Nephron (organoid): ENCODE measurements around the gene HEATR1.

Experiments used
- H3K27ac Mint-ChIP-seq, 3 experiments: 2 replicates each; pipeline ENCODE4 v1.8.0; 2020; ENCODE audit warnings: mixed read lengths in 3 of 3, mild to moderate bottlenecking in 2 of 3, moderate library complexity in 1 of 3
- H3K27me3 Mint-ChIP-seq: 2 replicates; pipeline ENCODE4 v1.8.0; 2021; ENCODE audit warnings: low read depth, mild to moderate bottlenecking, moderate library complexity, mixed read lengths
- H3K36me3 Mint-ChIP-seq: 2 replicates; pipeline ENCODE4 v1.8.0; 2020; ENCODE audit warnings: low read depth, mixed read lengths
- H3K4me1 Mint-ChIP-seq: 2 replicates; pipeline ENCODE4 v1.8.0; 2020; ENCODE audit warnings: mixed read lengths
- H3K4me3 Mint-ChIP-seq, 3 experiments: 2 replicates each; pipeline ENCODE4 v1.8.0; 2020; ENCODE audit warnings: mild to moderate bottlenecking in 3 of 3, mixed read lengths in 3 of 3, moderate library complexity in 2 of 3
- H3K9me3 Mint-ChIP-seq: 2 replicates; pipeline ENCODE4 v1.8.0; 2020; ENCODE audit warnings: mixed read lengths
- TF ChIP-seq, protein P1 (sequence below), 3 experiments: fragments of 200-600 bp; sonication (generic); IDR thresholded peaks; one replicate each; pipeline ENCODE4 v1.5.0; 2021; ENCODE audit warnings: antibody characterized with exemption in 3 of 3; ENCODE audit not compliant: unreplicated experiment in 3 of 3

HEATR1 gene

DNA sequence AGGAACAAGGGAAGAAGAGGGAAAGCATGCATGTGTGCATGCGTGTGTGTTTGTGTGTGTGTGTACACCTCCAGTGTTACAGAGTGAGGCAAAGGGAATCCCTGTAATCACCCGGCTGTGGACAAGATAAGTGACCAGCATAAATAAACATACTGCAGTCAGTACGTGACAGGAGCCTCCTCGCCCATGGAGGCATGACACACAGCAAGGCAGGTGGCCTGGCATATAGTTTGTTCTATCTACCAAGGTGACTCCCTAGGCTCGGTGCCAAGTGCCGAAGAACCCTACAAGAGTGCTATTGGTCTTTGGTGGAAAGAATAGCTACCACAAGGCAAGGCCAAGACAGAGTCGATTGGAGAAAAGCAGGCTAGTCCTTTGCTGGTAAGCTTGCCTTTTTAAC lies 31.7 kb upstream of the HEATR1 start:
- Mint-ChIP-seq H3K36me3 (no peaks in the 10 kb centered on the region), H3K9me3 (peaks cover 6% of the 10 kb centered on the region), H3K4me3 (no peak overlapping the region), H3K27ac (no peak overlapping the region), H3K27me3 (peaks cover 15% of the 10 kb centered on the region), H3K4me1 (peaks cover 23% of the 10 kb centered on the region)
- TF ChIP-seq, protein P1, sequence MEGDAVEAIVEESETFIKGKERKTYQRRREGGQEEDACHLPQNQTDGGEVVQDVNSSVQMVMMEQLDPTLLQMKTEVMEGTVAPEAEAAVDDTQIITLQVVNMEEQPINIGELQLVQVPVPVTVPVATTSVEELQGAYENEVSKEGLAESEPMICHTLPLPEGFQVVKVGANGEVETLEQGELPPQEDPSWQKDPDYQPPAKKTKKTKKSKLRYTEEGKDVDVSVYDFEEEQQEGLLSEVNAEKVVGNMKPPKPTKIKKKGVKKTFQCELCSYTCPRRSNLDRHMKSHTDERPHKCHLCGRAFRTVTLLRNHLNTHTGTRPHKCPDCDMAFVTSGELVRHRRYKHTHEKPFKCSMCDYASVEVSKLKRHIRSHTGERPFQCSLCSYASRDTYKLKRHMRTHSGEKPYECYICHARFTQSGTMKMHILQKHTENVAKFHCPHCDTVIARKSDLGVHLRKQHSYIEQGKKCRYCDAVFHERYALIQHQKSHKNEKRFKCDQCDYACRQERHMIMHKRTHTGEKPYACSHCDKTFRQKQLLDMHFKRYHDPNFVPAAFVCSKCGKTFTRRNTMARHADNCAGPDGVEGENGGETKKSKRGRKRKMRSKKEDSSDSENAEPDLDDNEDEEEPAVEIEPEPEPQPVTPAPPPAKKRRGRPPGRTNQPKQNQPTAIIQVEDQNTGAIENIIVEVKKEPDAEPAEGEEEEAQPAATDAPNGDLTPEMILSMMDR (IDR thresholded peaks at IDR 0.05; ENCODE audit: unreplicated experiment in 3 of 3) = no peak

GRCh38 chr1:236627727-236628408 lies 23.6 kb upstream of the HEATR1 start:
- Mint-ChIP-seq H3K4me3 (no peak overlapping the region), H3K27ac (no peak overlapping the region), H3K9me3 (peaks cover 10% of the 10 kb centered on the region), H3K36me3 (no peaks in the 10 kb centered on the region), H3K4me1 (no peaks in the 10 kb centered on the region), H3K27me3 (peaks cover 6% of the 10 kb centered on the region)
- TF ChIP-seq, protein P1 (IDR thresholded peaks at IDR 0.05; ENCODE audit: unreplicated experiment in 3 of 3) = no peak

DNA sequence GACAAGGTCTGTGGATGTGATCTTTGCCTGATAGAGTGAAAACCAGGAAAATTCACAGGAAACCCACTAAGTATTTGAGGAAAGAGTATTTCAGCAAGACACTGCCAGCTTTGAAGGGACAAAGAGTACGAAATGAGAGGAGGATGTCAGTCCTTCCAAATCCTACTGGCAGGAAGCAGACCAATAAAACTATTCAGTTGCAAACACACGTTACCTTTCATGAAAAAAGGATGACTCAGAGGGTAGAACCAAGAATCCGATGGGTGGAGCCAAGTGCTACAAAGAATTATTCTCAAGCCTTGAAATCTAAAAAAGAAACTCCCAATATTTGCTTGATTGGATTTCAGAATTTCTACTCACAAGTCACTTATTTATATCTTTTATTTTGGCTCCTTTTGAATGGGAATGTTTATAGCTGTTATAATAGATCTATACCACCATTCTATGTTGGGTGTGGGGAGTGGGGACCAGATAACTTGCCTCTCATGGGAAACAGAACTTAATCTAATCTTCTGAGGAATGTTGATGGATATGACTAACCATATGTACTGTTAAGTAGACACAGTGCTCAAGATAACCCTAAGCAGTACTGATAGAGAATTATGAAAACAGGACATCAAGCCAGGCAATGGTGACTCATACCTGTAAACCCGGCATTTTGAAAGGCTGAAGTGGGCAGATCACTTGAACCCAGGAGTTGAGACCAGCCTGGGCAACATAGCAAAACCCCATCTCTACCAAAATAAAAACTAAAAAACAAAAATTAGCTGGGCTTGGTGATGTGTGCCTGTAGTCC lies 19.3 kb upstream of the HEATR1 start:
- H3K4me1 Mint-ChIP-seq = peaks cover 6% of the 10 kb centered on the region
- no peak overlapping the region for H3K27ac Mint-ChIP-seq
- TF ChIP-seq, protein P1 (IDR thresholded peaks at IDR 0.05; ENCODE audit: unreplicated experiment in 3 of 3) = no peak
- no peak overlapping the region for H3K4me3 Mint-ChIP-seq
- H3K9me3 Mint-ChIP-seq = peaks cover 13% of the 10 kb centered on the region
- peaks cover 6% of the 10 kb centered on the region for H3K27me3 Mint-ChIP-seq
- no peaks in the 10 kb centered on the region for H3K36me3 Mint-ChIP-seq

- peaks cover under 1% of the 10 kb centered on the region for H3K27me3 Mint-ChIP-seq
- no peaks in the 10 kb centered on the region for H3K36me3 Mint-ChIP-seq
- peaks cover 6% of the 10 kb centered on the region for H3K4me1 Mint-ChIP-seq
- peaks cover 13% of the 10 kb centered on the region for H3K9me3 Mint-ChIP-seq
- no peak overlapping the region for H3K4me3 Mint-ChIP-seq
- TF ChIP-seq, protein P1 (IDR thresholded peaks at IDR 0.05; ENCODE audit: unreplicated experiment in 3 of 3) = no peak
- no peak overlapping the region for H3K27ac Mint-ChIP-seq
These were observed 18.1 kb upstream of the HEATR1 start for GRCh38 chr1:236622407-236622806.

DNA sequence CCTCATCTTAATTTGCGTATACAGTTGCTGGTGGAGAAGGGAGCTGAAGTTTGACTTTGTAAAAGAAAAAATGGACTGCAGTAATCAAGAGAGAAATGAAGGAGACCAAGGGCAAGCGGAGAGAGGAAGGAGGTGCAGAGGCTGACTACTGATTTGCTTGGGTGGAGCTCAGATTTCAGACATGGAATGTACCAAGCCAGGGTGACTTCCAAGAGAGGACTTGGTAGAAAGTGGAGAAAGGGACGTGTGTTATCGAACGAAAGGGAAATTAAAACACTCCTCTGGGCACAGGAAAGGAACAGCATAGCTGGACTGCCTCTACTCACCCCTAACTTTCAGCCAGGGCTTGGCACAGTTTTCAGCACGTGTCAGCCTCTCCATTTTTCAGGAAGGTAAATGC lies 15.1 kb upstream of the HEATR1 start:
- no peak overlapping the region for H3K4me3 Mint-ChIP-seq
- TF ChIP-seq, protein P1 (IDR thresholded peaks at IDR 0.05; ENCODE audit: unreplicated experiment in 3 of 3) = no peak
- peaks cover 9% of the 10 kb centered on the region for H3K9me3 Mint-ChIP-seq
- H3K36me3 Mint-ChIP-seq = no peaks in the 10 kb centered on the region
- H3K27me3 Mint-ChIP-seq = peaks cover 9% of the 10 kb centered on the region
- H3K4me1 Mint-ChIP-seq = peaks cover 6% of the 10 kb centered on the region
- H3K27ac Mint-ChIP-seq = no peak overlapping the region
